Endothelial cell (in vitro differentiated cells): ENCODE data around the gene IFIT1. TPM values are rescaled to one million over a fixed set of nuclear protein-coding genes. Genes with fewer than 3 reads are reported as not detected.

Source experiments
- DNase-seq: peaks from one replicate; pipeline ENCODE4 v3.0.0; 2021; ENCODE audit warnings: low spot score
- H3K27ac Mint-ChIP-seq: one replicate; pipeline ENCODE4 v1.8.0; 2021; ENCODE audit warnings: mixed read lengths, inconsistent platforms; ENCODE audit not compliant: unreplicated experiment
- H3K27me3 Mint-ChIP-seq: one replicate; pipeline ENCODE4 v1.8.0; 2021; ENCODE audit warnings: mild to moderate bottlenecking, moderate library complexity, mixed read lengths, inconsistent platforms; ENCODE audit not compliant: unreplicated experiment
- H3K36me3 Mint-ChIP-seq: one replicate; pipeline ENCODE4 v1.8.0; 2021; ENCODE audit warnings: mild to moderate bottlenecking, low read depth, mixed read lengths, inconsistent platforms; ENCODE audit not compliant: unreplicated experiment
- H3K4me1 Mint-ChIP-seq: one replicate; pipeline ENCODE4 v1.8.0; 2021; ENCODE audit warnings: mild to moderate bottlenecking, mixed read lengths, inconsistent platforms; ENCODE audit not compliant: unreplicated experiment
- H3K4me3 Mint-ChIP-seq: one replicate; pipeline ENCODE4 v1.8.0; 2021; ENCODE audit warnings: mild to moderate bottlenecking, mixed read lengths, inconsistent platforms; ENCODE audit not compliant: unreplicated experiment
- H3K9me3 Mint-ChIP-seq: one replicate; pipeline ENCODE4 v1.8.0; 2021; ENCODE audit warnings: mixed read lengths, inconsistent platforms; ENCODE audit not compliant: unreplicated experiment
- long read RNA-seq: library from polyadenylated mRNA; unstranded; transcript quantifications from one replicate; pipeline ENCODE4 v2.0.0, GENCODE V29; 2020; ENCODE audit not compliant: unreplicated experiment
- total RNA-seq: library from RNA; stranded (reverse); fragmentation: NEBNext Ultra II Directional; extraction: Animal tissue kit (Norgen Biotek cat#: 25700); gene quantifications from one replicate; pipeline ENCODE4 v1.2.1, GENCODE V29; 2021; ENCODE audit not compliant: unreplicated experiment
- TF ChIP-seq, protein P1 (sequence below): fragments of 200-600 bp; sonication (generic); IDR thresholded peaks from one replicate; pipeline ENCODE4 v1.5.0; 2021; ENCODE audit warnings: antibody characterized with exemption; ENCODE audit not compliant: unreplicated experiment

Gene IFIT1, protein sequence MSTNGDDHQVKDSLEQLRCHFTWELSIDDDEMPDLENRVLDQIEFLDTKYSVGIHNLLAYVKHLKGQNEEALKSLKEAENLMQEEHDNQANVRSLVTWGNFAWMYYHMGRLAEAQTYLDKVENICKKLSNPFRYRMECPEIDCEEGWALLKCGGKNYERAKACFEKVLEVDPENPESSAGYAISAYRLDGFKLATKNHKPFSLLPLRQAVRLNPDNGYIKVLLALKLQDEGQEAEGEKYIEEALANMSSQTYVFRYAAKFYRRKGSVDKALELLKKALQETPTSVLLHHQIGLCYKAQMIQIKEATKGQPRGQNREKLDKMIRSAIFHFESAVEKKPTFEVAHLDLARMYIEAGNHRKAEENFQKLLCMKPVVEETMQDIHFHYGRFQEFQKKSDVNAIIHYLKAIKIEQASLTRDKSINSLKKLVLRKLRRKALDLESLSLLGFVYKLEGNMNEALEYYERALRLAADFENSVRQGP
- total RNA-seq: 2.0 TPM
- long read RNA-seq, partial matches to known transcripts: 0 of 4 reads
- long read RNA-seq, other reads (novel, unspliced or antisense): 0 of 4 reads

DNA sequence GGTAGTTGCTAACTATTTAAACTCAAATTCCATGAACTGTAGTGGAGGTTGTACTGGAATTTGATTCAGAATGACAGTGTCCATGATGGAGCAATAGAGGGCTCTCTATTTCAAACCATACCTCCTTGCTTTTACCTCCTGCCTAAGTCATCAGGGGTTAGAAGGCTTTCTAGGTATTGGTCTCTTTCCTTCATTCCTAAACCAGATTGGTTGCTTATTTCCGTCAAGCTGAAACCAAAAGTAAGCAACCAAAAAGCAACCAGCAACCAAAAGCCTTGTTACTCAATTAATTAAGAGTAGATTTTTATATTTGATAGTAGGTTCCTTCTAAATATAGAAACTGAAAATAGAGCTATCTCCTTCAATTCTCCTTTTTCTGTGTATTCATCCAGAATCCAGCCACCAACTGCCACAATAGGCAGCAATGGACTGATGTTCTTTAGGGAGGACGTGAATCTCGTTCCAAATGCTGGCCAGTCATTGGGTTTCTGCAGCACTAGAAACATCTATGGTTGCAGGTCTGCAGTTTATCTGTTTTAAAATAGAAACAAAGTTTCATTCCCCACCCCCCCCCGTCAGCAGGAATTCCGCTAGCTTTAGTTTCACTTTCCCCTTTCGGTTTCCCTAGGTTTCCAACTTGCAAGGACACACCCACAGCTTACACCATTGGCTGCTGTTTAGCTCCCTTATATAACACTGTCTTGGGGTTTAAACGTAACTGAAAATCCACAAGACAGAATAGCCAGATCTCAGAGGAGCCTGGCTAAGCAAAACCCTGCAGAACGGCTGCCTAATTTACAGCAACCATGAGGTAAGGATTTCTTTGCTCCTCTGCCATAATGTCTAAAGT, at the start of gene IFIT1:
TSS of gene IFIT1 (plus strand) at position 717 of the 850 bp plus-strand sequence. CDS start at position 807, 90 bp downstream.
- Mint-ChIP-seq H3K4me3 (peak within 1 kb of the TSS; percentile 81), H3K4me1 (peaks cover 3% of the 10 kb centered on the region), H3K9me3 (no peaks in the 10 kb centered on the region), H3K27me3 (peaks cover 2% of the 10 kb centered on the region), H3K36me3 (no peaks in the 10 kb centered on the region), H3K27ac (no peak within 1 kb of the TSS)
- DNase-seq: no peak
- TF ChIP-seq, protein P1, sequence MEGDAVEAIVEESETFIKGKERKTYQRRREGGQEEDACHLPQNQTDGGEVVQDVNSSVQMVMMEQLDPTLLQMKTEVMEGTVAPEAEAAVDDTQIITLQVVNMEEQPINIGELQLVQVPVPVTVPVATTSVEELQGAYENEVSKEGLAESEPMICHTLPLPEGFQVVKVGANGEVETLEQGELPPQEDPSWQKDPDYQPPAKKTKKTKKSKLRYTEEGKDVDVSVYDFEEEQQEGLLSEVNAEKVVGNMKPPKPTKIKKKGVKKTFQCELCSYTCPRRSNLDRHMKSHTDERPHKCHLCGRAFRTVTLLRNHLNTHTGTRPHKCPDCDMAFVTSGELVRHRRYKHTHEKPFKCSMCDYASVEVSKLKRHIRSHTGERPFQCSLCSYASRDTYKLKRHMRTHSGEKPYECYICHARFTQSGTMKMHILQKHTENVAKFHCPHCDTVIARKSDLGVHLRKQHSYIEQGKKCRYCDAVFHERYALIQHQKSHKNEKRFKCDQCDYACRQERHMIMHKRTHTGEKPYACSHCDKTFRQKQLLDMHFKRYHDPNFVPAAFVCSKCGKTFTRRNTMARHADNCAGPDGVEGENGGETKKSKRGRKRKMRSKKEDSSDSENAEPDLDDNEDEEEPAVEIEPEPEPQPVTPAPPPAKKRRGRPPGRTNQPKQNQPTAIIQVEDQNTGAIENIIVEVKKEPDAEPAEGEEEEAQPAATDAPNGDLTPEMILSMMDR: no peak

DNA sequence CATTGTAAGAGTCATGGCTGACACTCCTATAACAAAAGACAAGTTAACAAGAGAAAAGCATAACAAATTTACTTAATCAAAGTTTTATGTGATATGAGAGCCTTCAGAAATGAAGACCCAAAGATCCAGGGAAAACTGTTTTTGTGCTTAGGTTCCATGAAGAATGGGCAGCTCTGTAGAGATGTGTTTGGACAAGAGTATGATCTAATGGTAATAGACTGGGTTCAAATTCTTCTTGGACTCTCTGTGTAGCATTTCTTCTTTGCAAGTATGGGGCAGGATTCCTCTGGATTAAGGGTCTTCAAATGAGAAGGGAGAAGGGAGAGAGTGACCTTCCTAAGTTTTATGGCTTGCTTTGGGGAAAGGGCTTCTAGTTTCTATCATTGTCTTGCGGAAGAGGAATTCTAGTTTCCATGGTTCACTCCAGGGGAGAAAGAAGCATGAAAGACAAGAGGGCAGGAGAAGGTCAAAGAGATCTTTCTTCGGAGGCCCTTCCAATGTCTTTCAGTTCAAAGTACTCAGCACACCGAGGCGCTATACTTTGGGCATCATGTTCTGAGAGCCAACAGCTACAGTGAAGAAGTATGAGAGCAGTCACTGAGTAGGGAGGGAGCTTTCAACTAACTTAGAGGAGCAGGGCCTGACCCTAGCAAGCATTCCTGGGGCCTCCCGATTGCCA, 49.2 kb upstream of the IFIT1 start:
- Mint-ChIP-seq H3K4me1 (peaks cover 57% of the 10 kb centered on the region), H3K27ac (peak overlapping the region; percentile 43), H3K36me3 (peaks cover 23% of the 10 kb centered on the region), H3K9me3 (no peaks in the 10 kb centered on the region), H3K27me3 (peaks cover 6% of the 10 kb centered on the region), H3K4me3 (no peak overlapping the region)
- no peak for DNase-seq
- TF ChIP-seq, protein P1: no peak

DNA sequence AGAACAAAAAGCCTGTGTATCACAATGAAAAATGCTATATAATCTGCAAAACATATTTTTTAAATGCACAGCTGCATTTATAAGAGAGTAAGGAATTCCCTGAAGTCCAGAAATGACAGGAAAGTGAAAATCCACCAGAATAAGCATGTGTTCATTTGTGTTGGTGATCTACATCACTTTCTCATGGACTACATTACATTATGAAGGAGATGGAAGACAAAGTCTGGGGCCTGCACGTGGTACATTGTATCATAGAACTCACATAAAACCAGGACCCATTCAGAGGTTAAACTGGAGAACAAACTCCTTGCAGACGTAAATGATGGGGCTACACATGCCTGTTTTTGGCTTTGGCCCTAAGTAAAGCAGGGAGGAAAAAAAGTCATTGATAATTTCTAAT, 48.3 kb upstream of the IFIT1 start:
- DNase-seq: no peak
- no peaks in the 10 kb centered on the region for H3K9me3 Mint-ChIP-seq
- H3K4me1 Mint-ChIP-seq: peaks cover 61% of the 10 kb centered on the region
- peaks cover 4% of the 10 kb centered on the region for H3K27me3 Mint-ChIP-seq
- TF ChIP-seq, protein P1: no peak
- H3K36me3 Mint-ChIP-seq: peaks cover 14% of the 10 kb centered on the region
- H3K27ac Mint-ChIP-seq: peak overlapping the region; percentile 76
- H3K4me3 Mint-ChIP-seq: no peak overlapping the region

DNA sequence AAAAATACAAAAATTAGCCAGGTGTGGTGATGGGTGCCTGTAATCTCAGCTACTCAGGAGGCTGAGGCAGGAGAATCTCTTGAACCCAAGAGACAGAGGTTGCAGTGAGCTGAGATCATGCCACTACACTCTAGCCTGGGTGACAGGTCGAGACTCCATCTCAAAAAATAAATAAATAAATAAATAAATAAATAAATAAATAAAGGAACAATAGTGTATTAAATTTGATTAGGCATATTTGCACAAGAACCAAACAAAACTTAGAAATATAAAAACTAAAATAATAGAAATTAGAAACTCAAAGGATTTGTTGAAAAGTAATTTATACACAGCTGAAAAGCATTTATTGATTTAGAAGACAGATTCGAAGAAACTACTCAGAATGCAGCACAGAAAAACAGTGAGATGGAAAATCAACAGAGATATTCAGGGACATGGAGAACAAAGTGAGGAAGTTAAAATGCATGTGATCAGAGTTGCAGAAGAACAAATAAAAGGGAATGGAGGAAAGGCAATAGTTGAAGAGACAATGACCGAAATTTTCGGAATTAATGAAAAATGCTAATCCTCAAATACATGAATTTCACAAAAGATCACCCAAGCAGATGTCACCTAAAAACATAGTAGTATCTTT, 46.9 kb upstream of the IFIT1 start:
- Mint-ChIP-seq H3K36me3 (peaks cover 4% of the 10 kb centered on the region), H3K4me1 (peaks cover 66% of the 10 kb centered on the region), H3K9me3 (no peaks in the 10 kb centered on the region), H3K27ac (peak overlapping the region; percentile 95), H3K4me3 (peak overlapping the region; percentile 2), H3K27me3 (peaks cover 4% of the 10 kb centered on the region)
- no peak for DNase-seq
- TF ChIP-seq, protein P1: no peak
